IPS-NIHi11 (cell line): ENCODE measurements around the gene DISC1.
A peak's percentile ranks its signal among the peaks of the same experiment; 100 is the strongest.

Experiments used
- DNase-seq: peaks from one replicate; pipeline ENCODE4 v3.0.0; 2012; ENCODE audit warnings: mixed read lengths, low spot score

Gene DISC1

GRCh38 chr1:231993968-231994455 lies 367.4 kb downstream of the DISC1 start:
- no peak for DNase-seq

DNA sequence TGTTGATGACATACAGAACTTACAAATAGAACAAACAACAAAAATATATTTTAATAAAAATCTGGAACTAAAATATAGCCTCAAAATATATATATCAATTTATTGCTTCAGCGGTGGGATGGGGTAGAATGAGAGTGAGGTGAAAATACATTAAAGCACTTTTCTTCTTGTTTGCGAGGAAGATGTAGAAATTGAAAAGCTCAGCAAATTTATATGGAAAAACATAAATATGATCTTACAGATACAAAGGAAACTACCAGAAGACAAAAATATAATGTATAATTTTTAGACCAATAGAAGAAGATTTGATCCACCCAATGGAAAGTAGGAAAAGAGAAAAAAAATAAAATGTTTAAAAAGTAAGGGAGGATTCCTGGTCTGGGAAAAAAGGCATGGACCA lies 372.2 kb downstream of the DISC1 start:
- DNase-seq, result no peak

- no peak for DNase-seq
Observed at GRCh38 chr1:232005300-232005699, 378.7 kb downstream of the DISC1 start.

DNA sequence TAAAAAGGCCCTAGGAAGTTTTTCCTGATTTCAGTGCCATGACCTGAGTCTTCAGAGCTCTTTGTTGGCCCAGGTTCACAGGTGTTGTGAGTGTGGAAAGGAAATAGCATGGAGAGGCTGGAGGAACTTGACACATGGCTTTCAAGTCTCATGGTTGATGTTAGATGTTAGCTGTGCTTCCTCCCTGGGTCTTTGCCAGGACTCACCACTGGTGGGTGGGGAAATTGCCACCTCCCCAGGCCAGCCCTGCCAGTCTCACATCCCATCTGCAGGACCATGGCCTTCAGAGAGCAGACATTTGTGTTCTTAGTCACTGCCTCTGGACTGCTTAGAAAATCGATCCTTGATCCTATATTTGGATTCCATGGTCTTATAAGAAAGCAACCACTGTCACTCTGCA lies 383.2 kb downstream of the DISC1 start:
- no peak for DNase-seq

DNA sequence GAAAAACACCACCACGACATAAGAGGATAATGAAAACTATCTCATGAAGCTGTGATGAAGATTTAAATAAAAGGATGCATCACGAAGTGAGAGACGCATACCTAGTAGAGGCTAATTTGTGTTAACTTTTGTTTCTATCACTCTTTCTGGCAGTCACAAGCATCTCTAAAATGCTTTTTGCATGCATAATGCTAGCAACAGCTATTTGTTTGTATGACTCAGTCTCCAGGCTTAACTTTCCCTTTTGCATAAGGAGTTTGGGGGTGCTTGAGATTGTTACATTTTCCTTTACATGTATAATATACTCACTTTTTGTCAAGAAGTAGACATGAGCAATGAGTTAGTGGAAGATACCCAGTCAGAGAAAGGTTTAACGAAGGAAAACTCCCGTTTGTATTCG lies 385.4 kb downstream of the DISC1 start:
- no peak for DNase-seq

DNA sequence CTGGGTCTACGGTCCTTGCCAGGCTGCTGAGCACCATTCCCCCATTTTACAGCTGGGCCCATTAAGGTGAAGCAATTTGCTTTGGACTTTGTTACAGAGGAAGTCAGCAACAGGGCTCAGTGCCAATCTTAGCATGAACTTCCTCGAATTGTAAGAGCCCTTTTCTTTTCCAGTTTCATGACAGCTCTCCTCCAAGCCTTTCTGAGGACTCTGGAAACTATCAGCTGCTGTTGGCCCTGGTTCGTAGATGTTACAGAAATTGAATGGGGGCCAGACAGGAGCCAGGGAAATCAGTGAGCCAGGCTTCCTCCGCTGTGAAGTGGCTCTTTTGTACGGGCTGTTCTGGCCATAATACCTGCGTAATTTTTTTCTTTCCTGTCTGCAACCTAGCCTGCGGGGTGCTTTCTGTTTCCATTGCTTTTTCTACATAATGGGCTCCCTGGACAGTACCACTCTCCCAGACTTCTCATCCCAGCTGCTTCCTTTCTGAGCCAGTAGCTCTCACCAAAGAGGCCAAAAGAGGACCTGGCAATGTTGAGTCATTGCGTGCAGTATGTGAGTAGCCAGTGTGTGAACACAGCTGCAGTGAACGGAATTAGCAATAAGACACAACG lies 386.3 kb downstream of the DISC1 start:
- no peak for DNase-seq

- no peak for DNase-seq
Observed at GRCh38 chr1:232014941-232015340, 388.4 kb downstream of the DISC1 start.

DNA sequence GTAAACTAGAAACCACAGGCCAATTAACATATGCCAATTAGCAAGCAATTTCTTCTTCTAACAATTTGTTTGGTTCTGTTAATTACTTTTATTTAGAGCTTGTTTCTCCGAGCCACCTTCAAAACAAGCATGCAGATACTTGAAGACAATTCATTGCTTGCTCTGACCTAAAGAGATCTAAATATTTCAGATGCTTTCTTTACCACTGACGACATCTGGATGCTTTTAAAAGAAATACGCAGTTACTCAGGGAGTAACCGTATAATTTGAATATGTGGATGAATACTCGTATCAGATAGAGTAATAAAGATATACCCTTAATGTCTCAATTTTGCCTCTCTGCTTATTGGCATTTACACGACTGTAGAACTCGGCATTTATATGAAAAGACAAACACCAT lies 390.0 kb downstream of the DISC1 start:
- DNase-seq, result no peak

DNA sequence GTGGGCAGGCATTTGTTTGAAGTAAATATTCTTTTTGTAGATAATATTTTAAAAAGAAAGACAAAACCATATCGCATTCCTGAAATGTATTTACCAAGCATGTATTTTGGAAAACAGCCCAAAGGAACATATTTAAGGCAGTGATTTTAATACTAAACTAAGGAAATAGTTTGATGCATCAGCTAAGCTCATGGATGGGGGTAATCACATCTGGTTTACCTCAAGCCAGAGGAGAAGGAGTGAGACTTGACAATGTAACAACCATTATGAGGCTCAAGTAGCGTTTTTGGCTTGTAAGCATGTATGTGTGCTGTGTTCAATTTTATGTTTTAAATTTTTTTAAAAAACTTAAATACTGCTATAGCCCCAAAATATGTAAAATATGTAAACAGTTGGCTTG lies 390.5 kb downstream of the DISC1 start:
- DNase-seq, result no peak

GRCh38 chr1:232017759-232018158 lies 391.2 kb downstream of the DISC1 start:
- DNase-seq, result no peak

- DNase-seq, result no peak
Observed at GRCh38 chr1:232018231-232019025, 391.8 kb downstream of the DISC1 start.

DNA sequence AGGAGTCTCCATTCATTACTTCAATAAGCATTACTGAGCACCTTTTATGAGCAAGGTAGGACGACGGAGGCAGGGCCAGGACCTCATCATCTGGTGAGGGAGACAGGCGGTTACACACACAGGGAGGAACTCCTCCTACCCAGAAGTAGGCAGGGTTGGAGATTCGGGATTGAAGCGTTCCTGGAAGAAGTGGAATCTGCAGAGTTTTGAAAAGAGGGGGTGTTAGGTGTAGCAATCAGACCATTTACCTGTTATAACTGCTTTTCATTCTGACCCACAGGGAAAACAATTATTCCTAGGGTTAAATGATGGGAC lies 392.4 kb downstream of the DISC1 start:
- DNase-seq, result no peak

DNA sequence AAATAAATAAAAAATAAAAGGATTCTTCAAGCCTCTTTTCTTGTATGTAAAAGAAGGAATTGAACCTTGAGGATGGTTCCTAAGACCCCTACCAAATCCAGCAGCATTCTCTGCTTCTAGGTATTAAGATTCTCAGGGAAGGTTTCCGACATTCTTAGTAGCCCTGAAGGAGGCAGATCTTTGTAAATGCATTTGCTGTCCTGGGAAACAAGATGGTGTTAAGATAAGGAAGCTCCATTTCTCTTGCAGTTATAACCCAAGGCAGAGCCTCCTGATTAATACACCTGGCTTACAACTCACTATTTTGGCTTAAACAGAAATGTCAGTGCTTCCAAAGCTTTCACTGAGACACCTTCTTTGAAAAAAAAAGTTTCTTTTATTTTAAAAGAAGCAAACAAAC lies 393.8 kb downstream of the DISC1 start:
- no peak for DNase-seq

DNA sequence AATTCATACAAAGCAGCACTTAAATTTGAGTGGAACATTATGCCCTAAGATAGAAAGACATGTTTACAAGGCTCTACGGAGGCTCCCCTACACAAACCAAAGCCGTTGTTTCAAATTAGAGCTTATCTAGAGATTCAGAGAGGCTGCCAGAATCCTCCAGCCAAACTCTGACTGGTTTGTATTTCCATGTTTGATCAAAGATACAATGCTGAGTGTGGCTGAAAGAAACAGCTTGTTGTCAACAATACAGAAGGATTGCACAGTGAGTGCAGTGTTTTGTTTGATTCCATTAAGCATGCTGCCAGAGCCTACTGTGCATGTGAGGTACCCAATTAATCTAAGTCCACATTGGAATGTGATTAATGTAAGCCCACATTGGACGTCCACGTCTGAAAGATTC lies 402.7 kb downstream of the DISC1 start:
- no peak for DNase-seq

DNA sequence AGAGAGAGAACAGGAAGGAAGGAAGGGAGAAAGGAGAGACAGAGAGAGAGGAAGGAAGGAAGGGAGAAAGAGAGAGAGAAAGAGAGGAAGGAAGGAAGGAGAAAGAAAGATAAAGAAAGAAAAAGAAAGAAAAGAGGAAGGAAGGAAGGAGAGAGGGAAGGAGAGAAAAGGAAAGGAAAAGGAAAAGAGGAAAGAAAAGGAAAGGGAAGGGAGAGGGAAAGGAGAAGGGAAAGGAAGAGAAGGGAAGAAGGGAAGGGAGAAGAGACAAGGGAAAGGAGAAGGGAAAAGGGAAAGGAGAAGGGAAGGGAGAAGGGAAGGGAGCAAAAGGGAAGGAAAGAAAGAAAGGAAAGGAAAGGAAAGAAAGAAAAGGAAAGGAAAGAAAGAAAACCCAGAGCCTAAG lies 404.6 kb downstream of the DISC1 start:
- no peak for DNase-seq

DNA sequence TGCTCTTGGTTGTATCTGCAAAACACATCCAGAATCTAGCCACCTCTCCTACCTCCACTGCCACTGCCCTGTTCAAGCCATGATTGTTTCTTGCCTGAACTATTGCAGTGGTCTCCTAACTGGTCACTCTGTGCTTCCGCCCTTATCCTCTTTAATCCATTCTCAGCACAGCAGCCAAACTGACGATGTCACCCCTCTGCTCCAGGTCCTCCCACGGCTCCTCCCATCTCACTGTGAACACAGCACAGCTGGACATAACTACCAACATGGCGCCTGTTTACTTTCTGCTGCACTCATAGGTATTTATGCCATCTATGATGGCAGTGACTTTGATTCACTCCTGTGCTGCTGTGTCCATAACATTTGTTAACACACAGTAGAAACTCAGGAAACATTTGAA lies 406.7 kb downstream of the DISC1 start:
- peak; percentile 32 for DNase-seq

- no peak for DNase-seq
Observed at GRCh38 chr1:232034556-232034955, 408.0 kb downstream of the DISC1 start.

DNA sequence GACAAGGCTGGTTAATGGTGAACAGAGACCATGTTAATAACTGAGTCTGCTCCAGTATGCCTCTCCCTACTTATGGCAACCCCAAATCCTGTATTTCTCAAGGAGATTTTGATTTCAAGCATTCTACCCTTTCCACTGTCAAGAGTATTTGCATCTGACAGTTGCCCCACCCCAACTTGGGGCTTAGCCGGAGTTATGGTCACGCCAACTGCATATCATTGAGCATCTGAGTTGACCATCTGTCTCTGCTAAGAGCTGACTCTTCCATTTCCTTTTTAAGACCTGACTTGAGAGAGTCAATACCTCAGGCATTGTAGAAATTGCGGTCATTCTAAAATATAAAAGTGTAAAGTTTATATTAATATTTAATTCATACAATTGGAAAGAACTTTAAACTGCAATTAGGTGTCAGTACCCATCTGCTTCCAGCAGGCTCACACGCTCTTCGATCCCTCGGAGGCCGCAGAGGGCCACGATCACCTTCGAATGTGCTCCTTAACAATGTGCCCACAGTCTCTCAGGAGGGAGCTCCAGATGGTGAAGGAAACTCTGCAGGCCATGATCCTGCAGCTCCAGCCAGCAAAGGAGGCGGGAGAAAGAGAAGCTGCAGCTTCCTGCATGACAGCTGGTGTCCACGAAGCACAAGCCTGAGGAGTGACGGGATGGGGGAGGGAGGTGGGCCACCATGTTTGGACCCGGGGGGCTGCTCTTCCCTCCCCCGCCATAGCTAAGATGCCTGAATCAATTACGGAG lies 409.8 kb downstream of the DISC1 start:
- DNase-seq, result peak; percentile 11

- DNase-seq, result no peak
Observed at GRCh38 chr1:232037774-232038388, 411.3 kb downstream of the DISC1 start.

GRCh38 chr1:232038706-232039677 lies 412.4 kb downstream of the DISC1 start:
- DNase-seq, result no peak

GRCh38 chr1:232040260-232040659 lies 413.7 kb downstream of the DISC1 start:
- DNase-seq, result no peak

DNA sequence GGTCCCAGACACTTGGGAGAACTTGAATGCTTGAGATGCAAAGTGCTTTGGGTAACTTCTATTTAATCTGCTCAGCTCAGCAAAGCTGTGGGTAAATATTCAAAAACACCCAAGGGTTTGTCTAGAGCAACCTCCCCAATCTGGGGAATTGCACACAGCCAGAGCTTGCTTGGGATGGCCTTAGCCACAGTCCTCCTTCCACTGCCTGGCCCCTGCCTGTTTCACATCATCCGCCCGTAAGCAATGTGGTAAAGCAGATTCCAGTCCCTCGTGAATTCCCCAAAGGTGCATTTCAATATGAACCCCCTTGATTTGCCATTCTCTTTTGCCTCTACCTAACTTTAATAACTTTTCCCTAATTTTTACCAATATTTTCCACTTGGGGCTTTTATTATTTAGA lies 418.1 kb downstream of the DISC1 start:
- DNase-seq, result no peak
